Kidney (tissue), 14 donors: ENCODE measurements around the gene EVC2. TPM values are rescaled to one million over a fixed set of nuclear protein-coding genes. Genes with fewer than 3 reads are reported as not detected.
A peak's percentile ranks its signal among the peaks of the same experiment; 100 is the strongest.

Experiments used
- DNase-seq, 5 donors: peaks; one replicate each; pipeline ENCODE4 v3.0.0-alpha.2; 2013 to 2020
- FAIRE-seq: peaks from 2 replicates; lab custom pipeline; 2012; peaks lifted over from hg19 to GRCh38; lab: Jason Lieb, UNC
- H3K27ac ChIP-seq, 2 donors: one replicate each; pipeline ENCODE4 v1.7.0; 2013; ENCODE audit warnings: low read depth in 2 of 2, low read length in 2 of 2, inconsistent platforms in 1 of 2
- H3K27me3 ChIP-seq: one replicate; pipeline ENCODE4 v1.7.1; 2013; ENCODE audit warnings: low read length, inconsistent platforms; ENCODE audit not compliant: control insufficient read depth, insufficient read depth
- H3K36me3 ChIP-seq, 3 donors: one replicate each; pipeline versions ENCODE4 v1.7.0 to v1.7.1; 2013; ENCODE audit warnings: low read length in 3 of 3, control low read depth in 1 of 3, inconsistent platforms in 1 of 3; ENCODE audit not compliant: insufficient read depth in 3 of 3, control insufficient read depth in 2 of 3
- H3K4me1 ChIP-seq, 3 donors: one replicate each; pipeline versions ENCODE4 v1.7.0 to v1.7.1; 2013; ENCODE audit warnings: low read length in 3 of 3, inconsistent platforms in 1 of 3, low read depth in 1 of 3; ENCODE audit not compliant: control insufficient read depth in 2 of 3, insufficient read depth in 2 of 3
- H3K4me3 ChIP-seq, 3 donors: one replicate each; pipeline versions ENCODE4 v1.7.0 to v1.8.1; 2013; ENCODE audit warnings: low read length in 3 of 3, control low read depth in 1 of 3, inconsistent platforms in 1 of 3
- H3K9ac ChIP-seq, 3 donors: one replicate each; pipeline versions ENCODE4 v1.7.0 to v1.7.1; 2013; ENCODE audit warnings: low read length in 3 of 3, control low read depth in 1 of 3, inconsistent platforms in 1 of 3
- H3K9me3 ChIP-seq, 3 donors: one replicate each; pipeline versions ENCODE4 v1.7.0 to v1.7.1; 2013; ENCODE audit warnings: low read length in 3 of 3, control low read depth in 1 of 3, inconsistent platforms in 1 of 3; ENCODE audit not compliant: control insufficient read depth in 2 of 3, insufficient read depth in 1 of 3
- intact Hi-C: fragments of 100-400 bp; cut with DNase I; formaldehyde crosslinking; loops from one replicate; pipeline ENCODE4 v1.11.1; 2022
- polyA plus RNA-seq: library from polyadenylated mRNA; stranded (reverse); fragments of 350-450 nt; fragmentation: Illumina TruSeq; extraction: RNeasy Lipid Tissue Mini Kit (QIAGEN cat#74804); gene quantifications from one replicate; pipeline ENCODE4 v1.2.3, GENCODE V29; 2014; ENCODE audit warnings: low read depth, low replicate concordance; ENCODE audit not compliant: insufficient read depth
- total RNA-seq: library from RNA; stranded (reverse); fragmentation: NEBNext Ultra II Directional; extraction: Animal tissue kit (Norgen Biotek cat#: 25700); gene quantifications from one replicate; pipeline ENCODE4 v1.2.1, GENCODE V29; 2021
- TF ChIP-seq, protein P1 (sequence below): IDR thresholded peaks from 3 replicates; pipeline ENCODE4 v1.5.1; 2012; ENCODE audit warnings: mild to moderate bottlenecking, moderate library complexity, borderline replicate concordance; ENCODE audit not compliant: insufficient read depth; ENCODE audit errors: extremely low read depth
- donor health status: control.
- donor health status: control.
- donor health status: control.
- donor health status: control.
- donor health status: control.
- donor health status: DM: yes; HTN: yes; CAD: no.
- donor health status: Normal renal cell carcinoma (clear cell type).

Gene EVC2
- total and polyA plus RNA-seq, 2 donors from 2014 or later: 1.6 to 8.7 TPM

DNA sequence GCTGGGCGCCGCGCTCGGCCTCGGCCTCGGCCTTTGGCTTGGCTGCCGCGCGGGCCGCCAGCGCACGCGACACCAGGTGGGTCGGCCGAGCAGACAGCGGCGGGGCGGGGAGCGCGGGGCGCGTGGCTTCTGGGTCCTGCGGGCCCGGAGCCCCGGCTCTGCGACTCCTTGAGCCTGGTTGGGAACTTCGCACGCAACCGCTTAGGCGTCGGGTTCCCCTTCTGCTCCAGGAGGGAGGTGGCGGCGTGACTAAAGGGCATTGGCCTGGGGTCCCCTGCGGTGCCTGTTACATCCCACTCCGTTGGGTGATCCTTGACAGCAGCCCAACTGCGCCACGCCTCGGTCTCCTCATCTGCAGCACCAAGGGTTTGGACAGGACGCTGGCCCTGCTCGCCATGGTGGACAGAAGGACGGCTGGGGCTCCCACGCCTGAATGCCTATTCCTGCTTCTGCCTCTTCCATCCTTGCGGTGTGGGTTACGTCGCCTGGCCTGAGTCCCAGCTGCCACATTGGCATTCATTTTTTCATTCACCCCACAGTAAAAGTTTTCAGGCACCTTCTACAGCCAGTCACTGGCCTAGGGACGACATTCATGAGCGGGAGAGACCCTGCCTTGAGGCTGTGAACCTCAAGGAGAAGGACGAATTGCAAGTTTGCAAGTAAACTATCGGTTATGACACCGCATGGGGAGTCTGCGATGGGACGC is 3.3 kb upstream of the EVC2 start:
- DNase-seq (peak; percentile 43 to 81 (median 52)), FAIRE-seq (no peak)
- Histone ChIP-seq H3K27ac (peak overlapping the region in 1 of 2 donors; percentile 74), H3K27me3 (no peaks in the 10 kb centered on the region), H3K4me3 (peak overlapping the region; percentile 28 to 89 (median 69)), H3K9me3 (peaks cover 0 to 4% (median 0%) of the 10 kb centered on the region in 3 donors), H3K4me1 (peaks cover 0 to 33% (median 28%) of the 10 kb centered on the region in 3 donors), H3K36me3 (no peaks in the 10 kb centered on the region), H3K9ac (peak overlapping the region in 2 of 3 donors; percentile 62 to 82)
- intact Hi-C loops: no loop called here
- TF ChIP-seq, protein P1, sequence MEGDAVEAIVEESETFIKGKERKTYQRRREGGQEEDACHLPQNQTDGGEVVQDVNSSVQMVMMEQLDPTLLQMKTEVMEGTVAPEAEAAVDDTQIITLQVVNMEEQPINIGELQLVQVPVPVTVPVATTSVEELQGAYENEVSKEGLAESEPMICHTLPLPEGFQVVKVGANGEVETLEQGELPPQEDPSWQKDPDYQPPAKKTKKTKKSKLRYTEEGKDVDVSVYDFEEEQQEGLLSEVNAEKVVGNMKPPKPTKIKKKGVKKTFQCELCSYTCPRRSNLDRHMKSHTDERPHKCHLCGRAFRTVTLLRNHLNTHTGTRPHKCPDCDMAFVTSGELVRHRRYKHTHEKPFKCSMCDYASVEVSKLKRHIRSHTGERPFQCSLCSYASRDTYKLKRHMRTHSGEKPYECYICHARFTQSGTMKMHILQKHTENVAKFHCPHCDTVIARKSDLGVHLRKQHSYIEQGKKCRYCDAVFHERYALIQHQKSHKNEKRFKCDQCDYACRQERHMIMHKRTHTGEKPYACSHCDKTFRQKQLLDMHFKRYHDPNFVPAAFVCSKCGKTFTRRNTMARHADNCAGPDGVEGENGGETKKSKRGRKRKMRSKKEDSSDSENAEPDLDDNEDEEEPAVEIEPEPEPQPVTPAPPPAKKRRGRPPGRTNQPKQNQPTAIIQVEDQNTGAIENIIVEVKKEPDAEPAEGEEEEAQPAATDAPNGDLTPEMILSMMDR: no peak

DNA sequence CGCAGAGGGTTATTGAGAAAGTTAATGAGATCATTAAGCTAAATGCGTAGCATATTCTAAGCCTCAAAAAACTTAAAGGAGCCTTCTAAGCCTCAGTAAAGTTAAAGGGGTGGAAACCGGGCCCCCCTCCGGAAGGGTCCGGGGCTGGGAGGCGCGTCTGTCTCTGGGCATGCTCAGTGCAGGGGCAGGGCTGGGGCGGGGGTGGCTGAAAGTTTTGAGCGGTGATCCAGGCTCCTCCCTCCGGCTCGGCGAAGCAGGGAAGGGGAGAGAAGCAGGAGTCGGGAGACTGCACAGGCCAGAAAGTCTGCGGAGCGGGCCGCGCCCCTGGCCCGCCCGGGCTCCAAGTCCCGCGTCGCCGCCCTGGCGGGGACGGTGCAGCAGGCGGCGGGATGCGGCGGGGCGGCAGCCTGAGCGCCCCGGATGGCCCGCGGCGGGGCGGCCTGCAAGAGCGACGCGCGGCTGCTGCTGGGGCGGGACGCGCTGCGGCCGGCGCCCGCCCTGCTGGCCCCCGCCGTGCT is 2.7 kb upstream of the EVC2 start, which contains the start of gene EVC:
Gene EVC (plus strand): TSS at position 241 of the 518 bp plus-strand sequence. CDS start 180 bp downstream, at position 421.
- TF ChIP-seq, protein P1: no peak
- intact Hi-C loops: no loop called here
- Histone ChIP-seq H3K4me3 (peak within 1 kb of the TSS; percentile 69 to 89 (median 75)), H3K27ac (peak within 1 kb of the TSS; percentile 74 to 82), H3K9ac (peak within 1 kb of the TSS; percentile 43 to 82 (median 62)), H3K9me3 (peaks cover 0 to 4% (median 0%) of the 10 kb centered on the region in 3 donors), H3K36me3 (no peaks in the 10 kb centered on the region), H3K4me1 (peaks cover 0 to 31% (median 28%) of the 10 kb centered on the region in 3 donors), H3K27me3 (no peaks in the 10 kb centered on the region)
- no peak for FAIRE-seq
- DNase-seq: peak; percentile 91 to 95 (median 91)

DNA sequence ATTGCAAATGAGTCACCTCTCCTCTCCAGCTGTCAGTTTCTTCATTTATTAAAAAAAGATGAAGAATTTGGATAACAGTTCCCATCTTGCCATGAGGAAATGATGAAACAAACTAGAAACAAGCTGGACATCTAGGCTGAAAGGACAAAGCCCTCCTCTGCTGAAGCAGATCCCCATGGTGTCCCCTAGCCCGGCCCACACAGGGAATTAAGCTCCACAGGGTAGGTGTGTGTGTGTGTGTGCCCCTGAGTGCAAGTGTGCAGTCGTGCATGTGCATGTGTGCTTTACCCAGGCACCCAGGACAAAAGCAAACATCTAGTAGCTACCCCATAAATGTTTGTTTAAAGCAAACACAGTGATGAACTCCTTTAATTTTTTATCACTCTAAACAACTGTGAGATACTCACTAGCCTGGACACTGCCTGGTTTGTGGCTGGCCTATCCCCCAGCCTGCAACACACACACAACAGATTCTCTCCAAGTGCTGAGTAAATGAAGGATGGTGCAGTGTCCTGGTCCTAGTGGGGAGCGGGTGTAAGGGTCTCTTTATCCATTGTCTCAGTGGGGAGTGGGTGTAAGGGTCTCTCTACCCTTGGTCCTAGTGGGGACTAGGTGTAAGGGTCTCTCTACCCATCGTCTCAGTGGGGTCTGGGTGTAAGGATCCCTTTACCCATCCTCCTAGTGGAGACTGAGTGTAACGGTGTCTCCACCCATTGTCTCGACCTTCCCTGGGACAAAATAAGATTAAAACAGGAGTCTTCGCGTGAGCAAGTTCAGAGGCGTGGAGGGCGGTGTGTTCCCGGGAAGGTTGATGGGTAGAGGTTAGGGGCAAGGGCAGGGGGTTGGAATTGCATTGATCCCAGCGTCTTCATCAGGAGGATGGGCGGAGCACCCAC is 2.0 kb upstream of the EVC2 start:
- intact Hi-C loops: no loop called here
- Histone ChIP-seq H3K9ac (peak overlapping the region; percentile 28 to 69 (median 43)), H3K27ac (peak overlapping the region; percentile 55 to 82), H3K9me3 (peaks cover 0 to 3% (median 0%) of the 10 kb centered on the region in 3 donors), H3K4me1 (peaks cover 0 to 30% (median 28%) of the 10 kb centered on the region in 3 donors), H3K4me3 (peak overlapping the region; percentile 60 to 75 (median 74)), H3K27me3 (no peaks in the 10 kb centered on the region), H3K36me3 (no peaks in the 10 kb centered on the region)
- DNase-seq: peak in 2 of 5 donors; percentile 39 to 42
- no peak for FAIRE-seq
- TF ChIP-seq, protein P1: peak; percentile 16
